Astrocyte (in vitro differentiated cells and primary cell): ENCODE measurements around the gene LPIN3.

Experiments used
- EZH2 ChIP-seq: IDR thresholded peaks from 2 replicates; pipeline ENCODE4 v1.6.1; 2012; ENCODE audit warnings: mild to moderate bottlenecking, low read length, inconsistent platforms; ENCODE audit not compliant: insufficient read depth
- TF ChIP-seq, protein P1 (sequence below): IDR thresholded peaks from 2 replicates; pipeline ENCODE4 v1.5.1; 2011; ENCODE audit warnings: low read depth, mild to moderate bottlenecking, inconsistent platforms, low read length, moderate library complexity; ENCODE audit not compliant: insufficient read depth

DNA sequence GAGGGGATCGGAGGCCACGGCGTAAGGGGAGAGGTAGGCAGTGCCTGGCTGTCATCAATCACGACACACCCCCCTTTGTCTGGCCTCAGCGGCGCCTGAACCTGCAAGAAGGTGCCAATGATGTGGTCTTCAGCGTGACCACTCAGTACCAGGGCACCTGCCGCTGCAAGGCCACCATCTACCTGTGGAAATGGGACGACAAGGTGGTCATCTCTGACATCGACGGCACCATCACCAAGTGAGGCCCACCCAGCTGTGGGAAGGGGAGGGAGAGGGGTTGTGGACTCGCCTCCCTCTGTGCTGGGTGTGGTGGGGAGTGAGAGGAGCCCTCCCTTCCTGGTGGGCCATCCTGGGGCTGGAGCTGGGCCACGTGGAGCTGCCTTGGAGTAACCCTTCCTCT, 16.3 kb downstream of the LPIN3 start:
- no peak for TF ChIP-seq EZH2
- TF ChIP-seq, protein P1, sequence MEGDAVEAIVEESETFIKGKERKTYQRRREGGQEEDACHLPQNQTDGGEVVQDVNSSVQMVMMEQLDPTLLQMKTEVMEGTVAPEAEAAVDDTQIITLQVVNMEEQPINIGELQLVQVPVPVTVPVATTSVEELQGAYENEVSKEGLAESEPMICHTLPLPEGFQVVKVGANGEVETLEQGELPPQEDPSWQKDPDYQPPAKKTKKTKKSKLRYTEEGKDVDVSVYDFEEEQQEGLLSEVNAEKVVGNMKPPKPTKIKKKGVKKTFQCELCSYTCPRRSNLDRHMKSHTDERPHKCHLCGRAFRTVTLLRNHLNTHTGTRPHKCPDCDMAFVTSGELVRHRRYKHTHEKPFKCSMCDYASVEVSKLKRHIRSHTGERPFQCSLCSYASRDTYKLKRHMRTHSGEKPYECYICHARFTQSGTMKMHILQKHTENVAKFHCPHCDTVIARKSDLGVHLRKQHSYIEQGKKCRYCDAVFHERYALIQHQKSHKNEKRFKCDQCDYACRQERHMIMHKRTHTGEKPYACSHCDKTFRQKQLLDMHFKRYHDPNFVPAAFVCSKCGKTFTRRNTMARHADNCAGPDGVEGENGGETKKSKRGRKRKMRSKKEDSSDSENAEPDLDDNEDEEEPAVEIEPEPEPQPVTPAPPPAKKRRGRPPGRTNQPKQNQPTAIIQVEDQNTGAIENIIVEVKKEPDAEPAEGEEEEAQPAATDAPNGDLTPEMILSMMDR = no peak
